ENCODE data around the gene EGLN3. TPM values are rescaled to one million over a fixed set of nuclear protein-coding genes. Genes with fewer than 3 reads are reported as not detected.
A peak's percentile ranks its signal among the peaks of the same experiment; 100 is the strongest.

The EGLN3 gene
- total RNA-seq, 1 experiment from 2014 or later = 3.6 TPM

DNA sequence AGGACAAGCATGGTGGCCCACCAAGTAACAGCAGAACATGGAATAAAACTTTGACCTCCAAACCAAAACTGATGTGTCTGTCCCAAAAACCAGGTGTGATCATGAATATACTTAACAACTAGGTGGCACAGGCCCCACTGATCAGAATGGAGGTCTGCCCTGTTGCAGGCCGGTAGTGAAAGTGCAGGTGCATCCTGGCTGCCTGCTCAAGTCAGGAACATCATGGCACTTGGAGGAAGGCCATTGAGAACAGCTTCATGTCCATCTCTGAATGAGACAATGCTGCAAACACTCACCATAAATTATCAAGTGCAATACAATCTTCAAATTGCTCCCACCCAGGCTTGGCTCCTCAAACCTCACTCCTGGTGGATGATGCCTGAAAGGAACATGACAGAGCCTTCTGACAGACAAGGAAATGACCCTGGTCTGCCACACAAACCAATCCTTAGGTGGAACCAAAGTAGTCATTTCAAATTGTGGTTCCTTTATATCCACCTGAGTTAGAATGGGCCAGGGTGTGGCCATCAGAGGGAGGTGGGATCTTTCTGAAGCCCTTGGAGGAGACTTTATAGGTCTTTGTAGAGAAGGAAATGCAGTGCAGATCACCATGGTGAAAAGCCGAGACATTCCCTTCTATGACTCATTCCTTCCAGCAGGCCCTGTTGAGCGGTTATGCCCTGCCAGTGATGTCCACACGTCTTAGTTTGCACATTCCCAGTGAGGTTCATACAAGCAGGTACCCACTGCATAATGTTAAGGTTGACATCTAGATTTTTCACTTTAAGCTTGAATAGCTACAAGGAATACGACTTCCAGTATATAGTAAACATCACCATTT, 36.0 kb downstream of the EGLN3 start:
- ATAC-seq = peak; percentile 42; the same call in 1 of the 2 replicates

GRCh38 chr14:33911046-33911445, 39.8 kb downstream of the EGLN3 start:
- intact Hi-C loops (cut with micrococcal nuclease; ENCODE audit: unreplicated experiment) (no loop called here), in situ Hi-C loops (cut with HindIII; ENCODE audit: low pct_unique_long_range_greater_than_20kb, low sequenced_read_pairs) (no loop called here)
- TF ChIP-seq SIN3A (IDR thresholded peaks at IDR 0.05; ENCODE audit: borderline replicate concordance, insufficient read depth, low read depth, low read length) (no peak), CTCF (IDR thresholded peaks at IDR 0.05) (no peak), POLR2AphosphoS5 (IDR thresholded peaks at IDR 0.05; ENCODE audit: low read depth, low read length) (no peak), TCF7L2 (IDR thresholded peaks at IDR 0.05; ENCODE audit: low read depth, low read length) (no peak)
- TF ChIP-seq, protein P1, sequence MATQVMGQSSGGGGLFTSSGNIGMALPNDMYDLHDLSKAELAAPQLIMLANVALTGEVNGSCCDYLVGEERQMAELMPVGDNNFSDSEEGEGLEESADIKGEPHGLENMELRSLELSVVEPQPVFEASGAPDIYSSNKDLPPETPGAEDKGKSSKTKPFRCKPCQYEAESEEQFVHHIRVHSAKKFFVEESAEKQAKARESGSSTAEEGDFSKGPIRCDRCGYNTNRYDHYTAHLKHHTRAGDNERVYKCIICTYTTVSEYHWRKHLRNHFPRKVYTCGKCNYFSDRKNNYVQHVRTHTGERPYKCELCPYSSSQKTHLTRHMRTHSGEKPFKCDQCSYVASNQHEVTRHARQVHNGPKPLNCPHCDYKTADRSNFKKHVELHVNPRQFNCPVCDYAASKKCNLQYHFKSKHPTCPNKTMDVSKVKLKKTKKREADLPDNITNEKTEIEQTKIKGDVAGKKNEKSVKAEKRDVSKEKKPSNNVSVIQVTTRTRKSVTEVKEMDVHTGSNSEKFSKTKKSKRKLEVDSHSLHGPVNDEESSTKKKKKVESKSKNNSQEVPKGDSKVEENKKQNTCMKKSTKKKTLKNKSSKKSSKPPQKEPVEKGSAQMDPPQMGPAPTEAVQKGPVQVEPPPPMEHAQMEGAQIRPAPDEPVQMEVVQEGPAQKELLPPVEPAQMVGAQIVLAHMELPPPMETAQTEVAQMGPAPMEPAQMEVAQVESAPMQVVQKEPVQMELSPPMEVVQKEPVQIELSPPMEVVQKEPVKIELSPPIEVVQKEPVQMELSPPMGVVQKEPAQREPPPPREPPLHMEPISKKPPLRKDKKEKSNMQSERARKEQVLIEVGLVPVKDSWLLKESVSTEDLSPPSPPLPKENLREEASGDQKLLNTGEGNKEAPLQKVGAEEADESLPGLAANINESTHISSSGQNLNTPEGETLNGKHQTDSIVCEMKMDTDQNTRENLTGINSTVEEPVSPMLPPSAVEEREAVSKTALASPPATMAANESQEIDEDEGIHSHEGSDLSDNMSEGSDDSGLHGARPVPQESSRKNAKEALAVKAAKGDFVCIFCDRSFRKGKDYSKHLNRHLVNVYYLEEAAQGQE (IDR thresholded peaks at IDR 0.05; ENCODE audit: insufficient read depth in 1 of 2, low read depth in 2 of 2, low read length in 1 of 2) = no peak

More for the DNA sequence above, 36.0 kb downstream of the EGLN3 start:
- CTCF ChIA-PET = interaction anchor here (0.6 kb wide), 1 partner anchor 179 kb away, joined by 3 read pairs; no protein-coding TSS in a partner anchor
- Histone ChIP-seq H3K36me3 (ENCODE audit: control insufficient read depth, insufficient read depth, low read length) (no peaks in the 10 kb centered on the region), H3K27ac (ENCODE audit: low read length) (no peak overlapping the region), H3K27me3 (ENCODE audit: control insufficient read depth, insufficient read depth, low read length) (no peaks in the 10 kb centered on the region), H3K4me3 (ENCODE audit: low read depth in 2 of 2, low read length in 2 of 2) (no peak overlapping the region), H3K4me1 (ENCODE audit: control insufficient read depth, insufficient read depth, low read length) (no peaks in the 10 kb centered on the region), H3K9me3 (ENCODE audit: control insufficient read depth, insufficient read depth, low read depth, low read length) (no peaks in the 10 kb centered on the region)
- POLR2A ChIA-PET = no interaction called here
- intact Hi-C loops (cut with micrococcal nuclease; ENCODE audit: unreplicated experiment) (no loop called here), in situ Hi-C loops (cut with HindIII; ENCODE audit: low pct_unique_long_range_greater_than_20kb, low sequenced_read_pairs) (no loop called here)
- no peak for DNase-seq (ENCODE audit: low read depth, low spot score)
- TF ChIP-seq CTCF (IDR thresholded peaks at IDR 0.05) (no peak), SIN3A (IDR thresholded peaks at IDR 0.05; ENCODE audit: borderline replicate concordance, insufficient read depth, low read depth, low read length) (no peak), TCF7L2 (IDR thresholded peaks at IDR 0.05; ENCODE audit: low read depth, low read length) (no peak), POLR2AphosphoS5 (IDR thresholded peaks at IDR 0.05; ENCODE audit: low read depth, low read length) (no peak)
- TF ChIP-seq, protein P1 (IDR thresholded peaks at IDR 0.05; ENCODE audit: insufficient read depth in 1 of 2, low read depth in 2 of 2, low read length in 1 of 2) = no peak
- BruUV-seq (replicated peaks) = no TSS peak

More at GRCh38 chr14:33911046-33911445, 39.8 kb downstream of the EGLN3 start:
- H3K4me3 ChIP-seq (ENCODE audit: low read depth in 2 of 2, low read length in 2 of 2) = no peak overlapping the region
- H3K4me1 ChIP-seq (ENCODE audit: control insufficient read depth, insufficient read depth, low read length) = no peaks in the 10 kb centered on the region
- CTCF ChIA-PET = no interaction called here
- POLR2A ChIA-PET = no interaction called here
- no TSS peak for BruUV-seq (replicated peaks)
- H3K36me3 ChIP-seq (ENCODE audit: control insufficient read depth, insufficient read depth, low read length) = no peaks in the 10 kb centered on the region
- DNase-seq (ENCODE audit: low read depth, low spot score) (no peak), ATAC-seq (no peak)
- H3K27me3 ChIP-seq (ENCODE audit: control insufficient read depth, insufficient read depth, low read length) = no peaks in the 10 kb centered on the region
- H3K9me3 ChIP-seq (ENCODE audit: control insufficient read depth, insufficient read depth, low read depth, low read length) = no peaks in the 10 kb centered on the region
- no peak overlapping the region for H3K27ac ChIP-seq (ENCODE audit: low read length)
